ENCODE results near the gene AP2A2. TPM values are rescaled to one million over a fixed set of nuclear protein-coding genes. Genes with fewer than 3 reads are reported as not detected.

AP2A2 gene
- total RNA-seq, 2 experiments from 2014 or later, result 24.9 to 43.0 TPM

DNA sequence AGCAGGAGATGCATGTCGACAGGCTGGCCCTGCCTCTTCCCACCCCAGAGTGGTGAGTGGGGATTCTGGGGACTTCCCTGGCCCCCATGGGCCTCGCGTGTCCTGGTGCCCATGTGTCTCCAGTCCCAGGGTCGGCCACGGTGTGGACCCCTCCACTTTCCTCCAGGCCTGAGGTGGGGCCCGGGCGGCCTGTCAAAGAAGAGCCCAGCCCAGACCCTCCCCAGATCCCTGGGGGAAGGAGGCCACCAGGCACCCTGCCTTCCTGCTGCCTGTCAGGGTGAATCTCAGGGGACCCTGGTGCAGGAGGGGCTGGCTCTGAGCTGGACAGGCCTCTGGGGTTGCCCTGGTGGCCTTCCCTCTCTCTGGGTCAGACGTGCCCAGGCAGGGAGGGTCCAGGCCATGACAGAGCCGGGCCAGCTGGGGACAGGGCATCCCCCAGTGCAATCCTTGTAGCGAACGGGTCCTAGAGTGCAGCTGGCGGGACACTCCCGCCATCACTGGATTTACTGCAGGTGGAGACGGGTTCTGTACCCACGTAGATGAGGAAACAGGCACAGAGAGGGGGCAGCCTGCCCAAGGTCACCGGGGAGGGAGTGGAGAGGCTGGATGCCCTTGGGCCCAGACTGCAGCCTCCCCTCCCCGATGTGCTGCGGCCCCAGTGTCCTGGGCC lies 124.4 kb downstream of the AP2A2 start:
- DNase-seq (ENCODE audit: low spot score), result no peak
- intact Hi-C loops (cut with micrococcal nuclease; ENCODE audit: unreplicated experiment), result no loop called here
- Histone ChIP-seq H2AFZ (ENCODE audit: low read length) (no peak overlapping the region), H3K9me2 (ENCODE audit: insufficient read depth, low read length) (no peaks in the 10 kb centered on the region), H3K4me3 (ENCODE audit: low read depth, low read length, poor library complexity, severe bottlenecking) (no peak overlapping the region), H4K20me1 (ENCODE audit: insufficient read depth, low read length) (no peaks in the 10 kb centered on the region), H3K79me2 (ENCODE audit: insufficient read depth, low read depth, low read length) (no peaks in the 10 kb centered on the region), H3K36me3 (ENCODE audit: insufficient read depth, low read length) (no peaks in the 10 kb centered on the region), H3K27ac (ENCODE audit: low read depth, low read length, poor library complexity, severe bottlenecking) (no peak overlapping the region), H3K9me3 (ENCODE audit: low read length) (no peaks in the 10 kb centered on the region), H3K4me1 (ENCODE audit: insufficient read depth, low read length, poor library complexity, severe bottlenecking) (no peaks in the 10 kb centered on the region), H3K4me2 (ENCODE audit: low read length) (no peak overlapping the region)
- TF ChIP-seq EZH2phosphoT487 (IDR thresholded peaks at IDR 0.05; ENCODE audit: borderline replicate concordance, low read depth, low read length), result no peak
- TF ChIP-seq, protein P1, sequence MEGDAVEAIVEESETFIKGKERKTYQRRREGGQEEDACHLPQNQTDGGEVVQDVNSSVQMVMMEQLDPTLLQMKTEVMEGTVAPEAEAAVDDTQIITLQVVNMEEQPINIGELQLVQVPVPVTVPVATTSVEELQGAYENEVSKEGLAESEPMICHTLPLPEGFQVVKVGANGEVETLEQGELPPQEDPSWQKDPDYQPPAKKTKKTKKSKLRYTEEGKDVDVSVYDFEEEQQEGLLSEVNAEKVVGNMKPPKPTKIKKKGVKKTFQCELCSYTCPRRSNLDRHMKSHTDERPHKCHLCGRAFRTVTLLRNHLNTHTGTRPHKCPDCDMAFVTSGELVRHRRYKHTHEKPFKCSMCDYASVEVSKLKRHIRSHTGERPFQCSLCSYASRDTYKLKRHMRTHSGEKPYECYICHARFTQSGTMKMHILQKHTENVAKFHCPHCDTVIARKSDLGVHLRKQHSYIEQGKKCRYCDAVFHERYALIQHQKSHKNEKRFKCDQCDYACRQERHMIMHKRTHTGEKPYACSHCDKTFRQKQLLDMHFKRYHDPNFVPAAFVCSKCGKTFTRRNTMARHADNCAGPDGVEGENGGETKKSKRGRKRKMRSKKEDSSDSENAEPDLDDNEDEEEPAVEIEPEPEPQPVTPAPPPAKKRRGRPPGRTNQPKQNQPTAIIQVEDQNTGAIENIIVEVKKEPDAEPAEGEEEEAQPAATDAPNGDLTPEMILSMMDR (conservative IDR thresholded peaks at IDR 0.05; ENCODE audit: low read length), result no peak
- POLR2A ChIA-PET, result no interaction called here
- BruUV-seq (replicated peaks), result no TSS peak
- CTCF ChIA-PET (ENCODE audit: unreplicated experiment), result no interaction called here

DNA sequence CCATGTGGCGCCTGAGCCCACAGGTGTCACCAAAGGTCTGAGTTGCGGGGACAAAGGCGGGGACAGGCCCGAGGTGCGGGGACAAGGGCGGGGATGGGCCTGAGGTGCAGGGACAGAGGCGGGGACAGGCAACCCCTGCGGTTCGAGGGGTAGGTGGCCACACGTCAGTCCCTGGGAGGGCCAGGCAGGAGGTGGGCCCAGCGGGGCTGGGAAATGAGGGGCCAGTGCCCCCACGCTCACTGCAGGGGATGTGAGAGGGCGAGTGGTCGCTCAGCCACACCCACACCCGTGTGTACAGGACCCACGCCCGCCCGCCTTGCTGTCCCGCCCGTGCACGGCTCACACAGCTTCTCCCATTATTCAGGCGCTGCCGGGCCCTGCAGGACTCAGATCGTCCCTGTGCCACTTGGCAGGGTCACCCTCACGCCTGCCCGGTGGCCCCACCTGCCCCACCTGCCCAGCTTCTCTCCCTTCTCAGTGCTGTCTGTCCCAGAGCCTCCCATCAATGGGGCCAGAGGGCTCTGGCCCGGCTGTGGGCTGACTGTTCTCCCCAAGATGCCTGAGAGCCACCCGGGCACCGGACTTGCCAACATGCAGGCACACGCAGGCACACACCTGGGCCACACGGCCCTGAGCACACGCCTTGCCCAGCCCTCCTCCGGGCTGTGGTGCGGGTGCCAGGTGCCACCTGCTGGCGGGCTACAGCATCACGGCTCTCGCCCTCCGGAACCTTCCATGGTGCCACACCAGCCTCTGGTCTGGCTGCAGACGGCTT lies 125.1 kb downstream of the AP2A2 start:
- DNase-seq (ENCODE audit: low spot score), result peak; percentile 79
- H3K4me3 ChIP-seq (ENCODE audit: low read depth, low read length, poor library complexity, severe bottlenecking), result no peak overlapping the region
- ChIA-PET POLR2A (no interaction called here), CTCF (ENCODE audit: unreplicated experiment) (interaction anchor here (0.9 kb wide), 1 partner anchor 202 kb away, joined by 3 read pairs; no protein-coding TSS in a partner anchor)
- no TSS peak for BruUV-seq (replicated peaks)
- H3K4me1 ChIP-seq (ENCODE audit: insufficient read depth, low read length, poor library complexity, severe bottlenecking), result no peaks in the 10 kb centered on the region
- H3K27ac ChIP-seq (ENCODE audit: low read depth, low read length, poor library complexity, severe bottlenecking), result no peak overlapping the region
- peak overlapping the region; percentile 51; the same call in 1 of the 2 replicates for H2AFZ ChIP-seq (ENCODE audit: low read length)
- no peak overlapping the region for H3K4me2 ChIP-seq (ENCODE audit: low read length)
- no peaks in the 10 kb centered on the region for H3K36me3 ChIP-seq (ENCODE audit: insufficient read depth, low read length)
- H3K9me2 ChIP-seq (ENCODE audit: insufficient read depth, low read length), result no peaks in the 10 kb centered on the region
- no peak for TF ChIP-seq EZH2phosphoT487 (IDR thresholded peaks at IDR 0.05; ENCODE audit: borderline replicate concordance, low read depth, low read length)
- TF ChIP-seq, protein P1 (conservative IDR thresholded peaks at IDR 0.05; ENCODE audit: low read length), result peak; percentile 87
- H3K79me2 ChIP-seq (ENCODE audit: insufficient read depth, low read depth, low read length), result no peaks in the 10 kb centered on the region
- H3K9me3 ChIP-seq (ENCODE audit: low read length), result no peaks in the 10 kb centered on the region
- H4K20me1 ChIP-seq (ENCODE audit: insufficient read depth, low read length), result no peaks in the 10 kb centered on the region
- intact Hi-C loops (cut with micrococcal nuclease; ENCODE audit: unreplicated experiment), result loop anchor here (1.0 kb wide), 2 partner anchors 125 to 202 kb away; partner anchors contain the start of gene AP2A2

Data from OCI-LY7 (cell line).